ENCODE measurements around the gene SPATA31A6. TPM values are rescaled to one million over a fixed set of nuclear protein-coding genes. Genes with fewer than 3 reads are reported as not detected.
"Not testable (repeated sequence)": the region's sequence is repeated elsewhere in the genome, so short reads cannot be mapped to it uniquely, and the experiment has no call there.

The SPATA31A6 gene
- total RNA-seq: not detected

GRCh38 chr9:42183359-42183758, at the start of gene SPATA31A6:
Gene SPATA31A6 (plus strand): TSS chr9:42183659. CDS start chr9:42183688, 29 bp downstream.
- not testable (repeated sequence) for H3K4me1 Mint-ChIP-seq (ENCODE audit: low read depth in 2 of 2); DNase-seq (ENCODE audit: low spot score); ATAC-seq; H3K27me3 Mint-ChIP-seq; H3K4me3 Mint-ChIP-seq; H3K27ac Mint-ChIP-seq; H3K36me3 Mint-ChIP-seq; H3K9me3 Mint-ChIP-seq

- not testable (repeated sequence) for H3K36me3 Mint-ChIP-seq; H3K4me1 Mint-ChIP-seq (ENCODE audit: low read depth in 2 of 2); ATAC-seq; H3K27ac Mint-ChIP-seq; H3K27me3 Mint-ChIP-seq; DNase-seq (ENCODE audit: low spot score); H3K4me3 Mint-ChIP-seq; H3K9me3 Mint-ChIP-seq
These were observed 23.2 kb upstream of the SPATA31A6 start for GRCh38 chr9:42160299-42160698.

GRCh38 chr9:42219861-42220260, 36.4 kb downstream of the SPATA31A6 start:
- not testable (repeated sequence) for H3K9me3 Mint-ChIP-seq; ATAC-seq; H3K4me3 Mint-ChIP-seq; DNase-seq (ENCODE audit: low spot score); H3K27ac Mint-ChIP-seq; H3K27me3 Mint-ChIP-seq; H3K4me1 Mint-ChIP-seq (ENCODE audit: low read depth in 2 of 2); H3K36me3 Mint-ChIP-seq

GRCh38 chr9:42223230-42223629, 39.8 kb downstream of the SPATA31A6 start:
- ATAC-seq; H3K27ac Mint-ChIP-seq; H3K36me3 Mint-ChIP-seq; H3K4me3 Mint-ChIP-seq; DNase-seq (ENCODE audit: low spot score); H3K9me3 Mint-ChIP-seq; H3K27me3 Mint-ChIP-seq; H3K4me1 Mint-ChIP-seq (ENCODE audit: low read depth in 2 of 2): not testable (repeated sequence)

- not testable (repeated sequence) for H3K4me3 Mint-ChIP-seq; H3K4me1 Mint-ChIP-seq (ENCODE audit: low read depth in 2 of 2); H3K36me3 Mint-ChIP-seq; H3K27ac Mint-ChIP-seq; DNase-seq (ENCODE audit: low spot score); ATAC-seq; H3K27me3 Mint-ChIP-seq; H3K9me3 Mint-ChIP-seq
These were observed 49.6 kb downstream of the SPATA31A6 start for GRCh38 chr9:42233031-42233430.

GRCh38 chr9:42234610-42235009, 51.2 kb downstream of the SPATA31A6 start:
- not testable (repeated sequence) for ATAC-seq; H3K4me3 Mint-ChIP-seq; H3K27ac Mint-ChIP-seq; H3K27me3 Mint-ChIP-seq; H3K9me3 Mint-ChIP-seq; H3K36me3 Mint-ChIP-seq; DNase-seq (ENCODE audit: low spot score); H3K4me1 Mint-ChIP-seq (ENCODE audit: low read depth in 2 of 2)

GRCh38 chr9:42235352-42235991, 52.0 kb downstream of the SPATA31A6 start:
- not testable (repeated sequence) for H3K4me1 Mint-ChIP-seq (ENCODE audit: low read depth in 2 of 2); H3K27ac Mint-ChIP-seq; H3K4me3 Mint-ChIP-seq; H3K36me3 Mint-ChIP-seq; H3K9me3 Mint-ChIP-seq; ATAC-seq; DNase-seq (ENCODE audit: low spot score); H3K27me3 Mint-ChIP-seq

- not testable (repeated sequence) for H3K27ac Mint-ChIP-seq; H3K27me3 Mint-ChIP-seq; H3K4me1 Mint-ChIP-seq (ENCODE audit: low read depth in 2 of 2); DNase-seq (ENCODE audit: low spot score); H3K36me3 Mint-ChIP-seq; ATAC-seq; H3K9me3 Mint-ChIP-seq; H3K4me3 Mint-ChIP-seq
These were observed 52.6 kb downstream of the SPATA31A6 start for GRCh38 chr9:42236097-42236496.

GRCh38 chr9:42237381-42237780, 53.9 kb downstream of the SPATA31A6 start:
- H3K4me3 Mint-ChIP-seq; H3K4me1 Mint-ChIP-seq (ENCODE audit: low read depth in 2 of 2); H3K27ac Mint-ChIP-seq; H3K36me3 Mint-ChIP-seq; H3K27me3 Mint-ChIP-seq; ATAC-seq; H3K9me3 Mint-ChIP-seq; DNase-seq (ENCODE audit: low spot score): not testable (repeated sequence)

GRCh38 chr9:42238862-42239261, 55.4 kb downstream of the SPATA31A6 start:
- not testable (repeated sequence) for DNase-seq (ENCODE audit: low spot score); H3K27ac Mint-ChIP-seq; H3K36me3 Mint-ChIP-seq; H3K4me3 Mint-ChIP-seq; ATAC-seq; H3K4me1 Mint-ChIP-seq (ENCODE audit: low read depth in 2 of 2); H3K27me3 Mint-ChIP-seq; H3K9me3 Mint-ChIP-seq

Other genes with a start within 250 kb of the SPATA31A6 start
- gene CNTNAP3B, start 54.2 kb upstream of the SPATA31A6 start, total RNA-seq: not detected

Measured in natural killer cell treated with Interleukin-12 subunit alpha and Interleukin-12 subunit beta and Interleukin-15 and Interleukin-18, amount 100 ng/mL, for 72 hours (primary cell).